ENCODE results near the gene DPH1.

- TF ChIP-seq BHLHE40 (IDR thresholded peaks at IDR 0.05; ENCODE audit: borderline replicate concordance) = no peak
- TF ChIP-seq FOXM1 (IDR thresholded peaks at IDR 0.05; ENCODE audit: borderline replicate concordance) = no peak
- no peak for TF ChIP-seq HDGF (IDR thresholded peaks at IDR 0.05; ENCODE audit: borderline replicate concordance)
- TF ChIP-seq SUZ12 (IDR thresholded peaks at IDR 0.05) = no peak
- TF ChIP-seq TARDBP (IDR thresholded peaks at IDR 0.05) = no peak
- TF ChIP-seq FOXK2 (IDR thresholded peaks at IDR 0.05) = no peak
- TF ChIP-seq SP1 (IDR thresholded peaks at IDR 0.05) = no peak
- TF ChIP-seq ZNF384 (IDR thresholded peaks at IDR 0.05) = no peak
- TF ChIP-seq ELF4 (IDR thresholded peaks at IDR 0.05) = no peak
- TF ChIP-seq ARNT (IDR thresholded peaks at IDR 0.05) = no peak
- TF ChIP-seq FOXA1 (IDR thresholded peaks at IDR 0.05) = no peak
- TF ChIP-seq L3MBTL2 (conservative IDR thresholded peaks at IDR 0.05) = no peak
- no peak for TF ChIP-seq NFRKB (IDR thresholded peaks at IDR 0.05)
Observed at GRCh38 chr17:2040219-2040827, 10.4 kb downstream of the DPH1 start.

Measured in HEK293T (cell line).